ENCODE results near the gene PRR9. TPM values are rescaled to one million over a fixed set of nuclear protein-coding genes. Genes with fewer than 3 reads are reported as not detected.
"Not testable (repeated sequence)": the region's sequence is repeated elsewhere in the genome, so short reads cannot be mapped to it uniquely, and the experiment has no call there.

PRR9 gene
- total RNA-seq, 1 donor from 2014 or later: not detected

- Mint-ChIP-seq H3K4me1 (ENCODE audit: unreplicated experiment) (no peaks in the 10 kb centered on the region), H3K27ac (ENCODE audit: unreplicated experiment) (no peak overlapping the region), H3K36me3 (ENCODE audit: low read depth, unreplicated experiment) (no peaks in the 10 kb centered on the region), H3K4me3 (ENCODE audit: unreplicated experiment) (no peak overlapping the region), H3K27me3 (ENCODE audit: unreplicated experiment) (peaks cover 7% of the 10 kb centered on the region), H3K9me3 (ENCODE audit: unreplicated experiment) (no peaks in the 10 kb centered on the region)
- no peak for TF ChIP-seq CTCF (IDR thresholded peaks at IDR 0.05; ENCODE audit: unreplicated experiment)
- DNase-seq (ENCODE audit: low spot score): no peak
Observed at GRCh38 chr1:153228491-153228890, 11.1 kb downstream of the PRR9 start.

- TF ChIP-seq CTCF (IDR thresholded peaks at IDR 0.05; ENCODE audit: unreplicated experiment): peak; percentile 69
- not testable (repeated sequence) for H3K36me3 Mint-ChIP-seq (ENCODE audit: low read depth, unreplicated experiment); H3K27ac Mint-ChIP-seq (ENCODE audit: unreplicated experiment); H3K9me3 Mint-ChIP-seq (ENCODE audit: unreplicated experiment); H3K4me3 Mint-ChIP-seq (ENCODE audit: unreplicated experiment); H3K4me1 Mint-ChIP-seq (ENCODE audit: unreplicated experiment); H3K27me3 Mint-ChIP-seq (ENCODE audit: unreplicated experiment)
- DNase-seq (ENCODE audit: low spot score): peak; percentile 57
Observed at GRCh38 chr1:153229076-153229829, 11.9 kb downstream of the PRR9 start.

- Mint-ChIP-seq H3K27me3 (ENCODE audit: unreplicated experiment) (peaks cover 7% of the 10 kb centered on the region), H3K9me3 (ENCODE audit: unreplicated experiment) (no peaks in the 10 kb centered on the region), H3K36me3 (ENCODE audit: low read depth, unreplicated experiment) (no peaks in the 10 kb centered on the region), H3K27ac (ENCODE audit: unreplicated experiment) (no peak overlapping the region), H3K4me3 (ENCODE audit: unreplicated experiment) (no peak overlapping the region), H3K4me1 (ENCODE audit: unreplicated experiment) (no peaks in the 10 kb centered on the region)
- TF ChIP-seq CTCF (IDR thresholded peaks at IDR 0.05; ENCODE audit: unreplicated experiment): no peak
- no peak for DNase-seq (ENCODE audit: low spot score)
Observed at GRCh38 chr1:153231363-153231762, 14.0 kb downstream of the PRR9 start.

- H3K4me3 Mint-ChIP-seq (ENCODE audit: unreplicated experiment): no peak overlapping the region
- no peaks in the 10 kb centered on the region for H3K36me3 Mint-ChIP-seq (ENCODE audit: low read depth, unreplicated experiment)
- no peak for TF ChIP-seq CTCF (IDR thresholded peaks at IDR 0.05; ENCODE audit: unreplicated experiment)
- DNase-seq (ENCODE audit: low spot score): no peak
- no peaks in the 10 kb centered on the region for H3K4me1 Mint-ChIP-seq (ENCODE audit: unreplicated experiment)
- H3K27me3 Mint-ChIP-seq (ENCODE audit: unreplicated experiment): peaks cover 7% of the 10 kb centered on the region
- H3K9me3 Mint-ChIP-seq (ENCODE audit: unreplicated experiment): no peaks in the 10 kb centered on the region
- H3K27ac Mint-ChIP-seq (ENCODE audit: unreplicated experiment): no peak overlapping the region
Observed at GRCh38 chr1:153231785-153232184, 14.4 kb downstream of the PRR9 start.

GRCh38 chr1:153232553-153232952 lies 15.2 kb downstream of the PRR9 start:
- Mint-ChIP-seq H3K27ac (ENCODE audit: unreplicated experiment) (no peak overlapping the region), H3K4me1 (ENCODE audit: unreplicated experiment) (no peaks in the 10 kb centered on the region), H3K27me3 (ENCODE audit: unreplicated experiment) (peaks cover 7% of the 10 kb centered on the region), H3K4me3 (ENCODE audit: unreplicated experiment) (no peak overlapping the region), H3K9me3 (ENCODE audit: unreplicated experiment) (no peaks in the 10 kb centered on the region), H3K36me3 (ENCODE audit: low read depth, unreplicated experiment) (no peaks in the 10 kb centered on the region)
- no peak for DNase-seq (ENCODE audit: low spot score)
- no peak for TF ChIP-seq CTCF (IDR thresholded peaks at IDR 0.05; ENCODE audit: unreplicated experiment)
